Trophoblast cell (in vitro differentiated cells and primary cell): ENCODE measurements around the gene CDX1.
A peak's percentile ranks its signal among the peaks of the same experiment; 100 is the strongest.

Experiments used
- DNase-seq, 2 donors: peaks; one replicate each; pipeline ENCODE4 v3.0.0-alpha.2; 2016
- H2AFZ ChIP-seq: 2 replicates; pipeline ENCODE4 v1.6.1; 2013; ENCODE audit warnings: low read length, moderate library complexity, mild to moderate bottlenecking; ENCODE audit not compliant: insufficient read depth, poor library complexity
- H2AK5ac ChIP-seq: 2 replicates; pipeline ENCODE4 v1.6.1; 2013; ENCODE audit warnings: mild to moderate bottlenecking, low read length
- H2BK120ac ChIP-seq: 2 replicates; pipeline ENCODE4 v1.6.1; 2013; ENCODE audit warnings: low read length, mild to moderate bottlenecking, moderate library complexity; ENCODE audit not compliant: insufficient read depth, poor library complexity
- H2BK12ac ChIP-seq: 2 replicates; pipeline ENCODE4 v1.6.1; 2013; ENCODE audit warnings: mild to moderate bottlenecking, low read length, moderate library complexity
- H2BK5ac ChIP-seq: 2 replicates; pipeline ENCODE4 v1.6.1; 2013; ENCODE audit warnings: low read length, low read depth, moderate library complexity, mild to moderate bottlenecking; ENCODE audit not compliant: poor library complexity
- H3K14ac ChIP-seq: 2 replicates; pipeline ENCODE4 v1.6.1; 2013; ENCODE audit warnings: mild to moderate bottlenecking, low read length
- H3K18ac ChIP-seq: 2 replicates; pipeline ENCODE4 v1.6.1; 2013; ENCODE audit warnings: mild to moderate bottlenecking, low read length
- H3K23ac ChIP-seq: 2 replicates; pipeline ENCODE4 v1.6.1; 2013; ENCODE audit warnings: low read length
- H3K27ac ChIP-seq: 2 replicates; pipeline ENCODE4 v1.5.1; 2013; ENCODE audit warnings: low read depth, mild to moderate bottlenecking, inconsistent platforms, low read length, moderate library complexity
- H3K27me3 ChIP-seq: 2 replicates; pipeline ENCODE4 v1.6.1; 2013; ENCODE audit warnings: inconsistent platforms, mild to moderate bottlenecking, low read length, moderate library complexity; ENCODE audit not compliant: insufficient read depth
- H3K36me3 ChIP-seq, 2 experiments: 1 replicate in 1 of 2; 2 replicates in 1 of 2; pipeline ENCODE4 v1.6.1; 2013; ENCODE audit warnings: low read length in 2 of 2, mild to moderate bottlenecking in 2 of 2, moderate library complexity in 1 of 2; ENCODE audit not compliant: insufficient read depth in 2 of 2, control insufficient read depth in 1 of 2
- H3K4ac ChIP-seq: 2 replicates; pipeline ENCODE4 v1.6.1; 2013; ENCODE audit warnings: low read depth, mild to moderate bottlenecking, low read length, moderate library complexity
- H3K4me1 ChIP-seq, 2 experiments: 1 replicate in 1 of 2; 2 replicates in 1 of 2; pipeline ENCODE4 v1.6.1; 2013; ENCODE audit warnings: low read length in 2 of 2, mild to moderate bottlenecking in 2 of 2, moderate library complexity in 1 of 2; ENCODE audit not compliant: insufficient read depth in 2 of 2, control insufficient read depth in 1 of 2
- H3K4me2 ChIP-seq: 2 replicates; pipeline ENCODE4 v1.6.1; 2013; ENCODE audit warnings: inconsistent platforms, mild to moderate bottlenecking, low read length, moderate library complexity
- H3K4me3 ChIP-seq: 2 replicates; pipeline ENCODE4 v1.5.1; 2013; ENCODE audit warnings: mild to moderate bottlenecking, low read depth, low read length, inconsistent platforms
- H3K79me1 ChIP-seq: one replicate; pipeline ENCODE4 v1.6.1; 2013; ENCODE audit warnings: low read length
- H3K79me2 ChIP-seq: 2 replicates; pipeline ENCODE4 v1.6.1; 2013; ENCODE audit warnings: low read length, mild to moderate bottlenecking; ENCODE audit not compliant: control insufficient read depth, insufficient read depth, poor library complexity
- H3K9ac ChIP-seq: 2 replicates; pipeline ENCODE4 v1.6.1; 2013; ENCODE audit warnings: mild to moderate bottlenecking, low read length
- H3K9me3 ChIP-seq: 2 replicates; pipeline ENCODE4 v1.6.1; 2013; ENCODE audit warnings: low read depth, mild to moderate bottlenecking, control low read depth, inconsistent platforms, low read length; ENCODE audit not compliant: insufficient read depth
- H4K12ac ChIP-seq: 2 replicates; pipeline ENCODE4 v1.6.1; 2013; ENCODE audit warnings: low read depth, mild to moderate bottlenecking, low read length, moderate library complexity
- H4K8ac ChIP-seq: 2 replicates; pipeline ENCODE4 v1.6.1; 2013; ENCODE audit warnings: low read depth, mild to moderate bottlenecking, low read length, moderate library complexity
- H4K91ac ChIP-seq: one replicate; pipeline ENCODE4 v1.6.1; 2013; ENCODE audit warnings: low read depth, mild to moderate bottlenecking, low read length, moderate library complexity
- WGBS: extraction: QIAGEN DNeasy Blood & Tissue Kit; methylation state at CpG from one replicate; pipeline ENCODE4 v1.1.7; 2013; ENCODE audit warnings: missing lambda C conversion rate; ENCODE audit not compliant: insufficient read length, insufficient coverage; ENCODE audit errors: extremely low coverage; 5-methylcytosine and 5-hydroxymethylcytosine counted together

The CDX1 gene

GRCh38 chr5:150208187-150209098, 41.9 kb downstream of the CDX1 start:
- Histone ChIP-seq H3K4me2 (no peak overlapping the region), H2AFZ (no peak overlapping the region), H2BK120ac (no peak overlapping the region), H2BK12ac (no peak overlapping the region), H3K4me3 (no peak overlapping the region), H3K27me3 (no peaks in the 10 kb centered on the region), H2BK5ac (no peak overlapping the region), H3K14ac (no peak overlapping the region), H3K4ac (no peak overlapping the region), H3K36me3 (no peaks in the 10 kb centered on the region), H3K4me1 (peaks cover 4 to 9% of the 10 kb centered on the region in 2 experiments), H3K23ac (no peak overlapping the region), H4K12ac (no peak overlapping the region), H3K18ac (no peak overlapping the region), H3K27ac (no peak overlapping the region), H3K9me3 (peaks cover 1% of the 10 kb centered on the region), H2AK5ac (no peak overlapping the region), H3K79me2 (no peaks in the 10 kb centered on the region), H3K9ac (no peak overlapping the region), H3K79me1 (no peaks in the 10 kb centered on the region), H4K8ac (no peak overlapping the region), H4K91ac (no peak overlapping the region)
- no CpG with 5 or more reads among the region's 19 CpGs for WGBS
- DNase-seq, result no peak

DNA sequence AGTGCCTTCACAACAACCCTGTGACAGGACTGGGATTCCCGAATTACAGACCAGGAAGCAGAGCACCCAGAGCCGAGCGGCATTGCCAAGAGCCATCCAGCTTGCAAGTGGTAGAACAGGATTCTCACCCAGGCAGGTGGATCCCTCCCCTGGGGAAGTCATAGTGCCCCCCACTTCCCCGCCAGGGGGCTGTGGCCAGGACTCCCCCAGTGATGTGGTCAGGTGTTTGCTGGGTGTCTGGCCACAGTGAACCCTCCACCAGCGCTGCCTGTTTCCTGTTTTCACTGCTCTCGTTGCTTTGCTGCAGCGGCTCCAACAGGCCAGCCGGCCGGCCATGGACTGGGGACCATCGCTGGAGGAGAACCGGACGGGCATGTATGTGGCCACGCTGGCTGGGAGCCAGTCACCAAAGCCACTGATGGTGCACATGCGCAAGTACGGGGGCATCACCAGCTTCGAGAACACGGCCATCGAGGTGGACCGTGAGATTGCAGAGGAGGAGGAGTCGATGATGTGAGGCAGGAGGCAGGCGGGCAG, 42.6 kb downstream of the CDX1 start:
- Histone ChIP-seq H3K18ac (no peak overlapping the region), H3K14ac (no peak overlapping the region), H3K9ac (no peak overlapping the region), H3K79me1 (no peaks in the 10 kb centered on the region), H3K4me2 (no peak overlapping the region), H3K27ac (no peak overlapping the region), H2BK120ac (no peak overlapping the region), H3K23ac (no peak overlapping the region), H2BK12ac (no peak overlapping the region), H3K4ac (no peak overlapping the region), H3K4me1 (peaks cover 4 to 9% of the 10 kb centered on the region in 2 experiments), H3K9me3 (peaks cover 1% of the 10 kb centered on the region), H4K8ac (no peak overlapping the region), H2BK5ac (no peak overlapping the region), H3K4me3 (no peak overlapping the region), H2AK5ac (no peak overlapping the region), H4K91ac (no peak overlapping the region), H3K36me3 (no peaks in the 10 kb centered on the region), H4K12ac (no peak overlapping the region), H3K79me2 (no peaks in the 10 kb centered on the region), H2AFZ (no peak overlapping the region), H3K27me3 (no peaks in the 10 kb centered on the region)
- WGBS, result no CpG with 5 or more reads among the region's 21 CpGs
- peak; percentile 25 to 52 for DNase-seq

GRCh38 chr5:150210644-150211043, 44.1 kb downstream of the CDX1 start:
- Histone ChIP-seq H3K79me2 (no peaks in the 10 kb centered on the region), H3K36me3 (no peaks in the 10 kb centered on the region), H3K9ac (no peak overlapping the region), H2BK5ac (no peak overlapping the region), H2BK120ac (no peak overlapping the region), H4K91ac (no peak overlapping the region), H3K4ac (no peak overlapping the region), H3K9me3 (no peaks in the 10 kb centered on the region), H3K23ac (no peak overlapping the region), H4K8ac (no peak overlapping the region), H3K4me1 (peaks cover 4 to 9% of the 10 kb centered on the region in 2 experiments), H3K18ac (no peak overlapping the region), H2AFZ (no peak overlapping the region), H3K14ac (no peak overlapping the region), H3K27me3 (no peaks in the 10 kb centered on the region), H3K4me2 (no peak overlapping the region), H3K4me3 (no peak overlapping the region), H2BK12ac (no peak overlapping the region), H3K27ac (no peak overlapping the region), H3K79me1 (no peaks in the 10 kb centered on the region), H4K12ac (no peak overlapping the region), H2AK5ac (no peak overlapping the region)
- WGBS, result no CpG with 5 or more reads among the region's 6 CpGs
- no peak for DNase-seq

- Histone ChIP-seq H4K8ac (peak overlapping the region; percentile 39), H3K79me1 (no peaks in the 10 kb centered on the region), H3K18ac (no peak overlapping the region), H3K79me2 (no peaks in the 10 kb centered on the region), H3K4me3 (no peak overlapping the region), H2AK5ac (no peak overlapping the region), H3K23ac (no peak overlapping the region), H3K4me1 (peaks cover 4 to 9% of the 10 kb centered on the region in 2 experiments), H3K14ac (no peak overlapping the region), H2BK12ac (no peak overlapping the region), H3K9me3 (no peaks in the 10 kb centered on the region), H4K12ac (no peak overlapping the region), H2BK120ac (no peak overlapping the region), H3K4me2 (no peak overlapping the region), H3K27me3 (no peaks in the 10 kb centered on the region), H3K4ac (no peak overlapping the region), H4K91ac (no peak overlapping the region), H3K27ac (no peak overlapping the region), H3K9ac (no peak overlapping the region), H2BK5ac (no peak overlapping the region), H3K36me3 (no peaks in the 10 kb centered on the region), H2AFZ (no peak overlapping the region)
- no peak for DNase-seq
- no CpG with 5 or more reads among the region's 15 CpGs for WGBS
These were observed 44.8 kb downstream of the CDX1 start for GRCh38 chr5:150211156-150212030.
